Activated CD4-positive, CD25-positive, alpha-beta regulatory T cell (primary cell): ENCODE results near the gene SNTG2.

ENCODE experiments used
- DNase-seq, 4 experiments: peaks; one replicate each; lab custom pipeline; 2025; lab: John Stamatoyannopoulos, UW

SNTG2 gene

DNA sequence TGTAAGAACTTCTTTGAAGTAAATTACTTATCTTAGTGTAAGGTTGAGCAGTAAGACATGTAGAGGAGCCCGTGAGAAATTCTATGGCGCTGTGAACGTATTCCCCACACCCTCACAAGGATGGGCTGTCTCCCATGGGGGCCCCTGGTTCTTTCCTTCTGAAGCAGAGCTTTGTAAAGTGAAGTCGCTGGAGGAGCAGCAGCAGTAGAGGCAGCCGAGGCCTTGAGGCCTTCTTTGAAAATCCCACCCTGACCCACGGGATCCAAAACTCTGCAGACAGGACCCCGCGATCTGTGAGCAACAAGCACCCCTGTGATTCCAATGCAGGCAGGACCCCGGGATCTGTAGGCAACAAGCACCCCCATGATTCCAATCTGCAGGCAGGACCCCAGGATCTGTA lies 23.8 kb upstream of the SNTG2 start:
- no peak for DNase-seq

GRCh38 chr2:929011-929735 lies 21.5 kb upstream of the SNTG2 start:
- DNase-seq: no peak

DNA sequence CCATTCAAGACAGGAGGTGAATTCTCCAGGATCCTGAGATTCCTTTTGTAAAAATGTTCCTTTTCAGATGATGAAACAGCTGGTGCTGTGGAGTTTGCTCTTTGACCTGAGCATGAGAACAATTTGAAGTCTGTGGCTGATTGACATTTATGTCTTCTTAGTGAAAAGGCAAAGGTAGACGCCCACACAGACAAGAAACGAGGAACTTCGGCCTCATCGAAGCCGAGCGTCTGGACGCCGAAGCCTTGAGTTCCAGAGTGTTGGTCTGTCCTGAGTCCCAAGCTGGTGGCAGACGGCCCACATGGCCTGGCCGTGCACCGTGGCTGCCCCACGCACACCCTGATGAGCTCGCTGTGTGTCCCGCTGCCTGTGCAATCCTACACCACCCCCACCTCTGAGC lies 20.7 kb upstream of the SNTG2 start:
- no peak for DNase-seq

- DNase-seq: no peak
Measured at GRCh38 chr2:930935-931334, 19.7 kb upstream of the SNTG2 start.

- no peak for DNase-seq
Measured at GRCh38 chr2:932320-933115, 18.1 kb upstream of the SNTG2 start.

DNA sequence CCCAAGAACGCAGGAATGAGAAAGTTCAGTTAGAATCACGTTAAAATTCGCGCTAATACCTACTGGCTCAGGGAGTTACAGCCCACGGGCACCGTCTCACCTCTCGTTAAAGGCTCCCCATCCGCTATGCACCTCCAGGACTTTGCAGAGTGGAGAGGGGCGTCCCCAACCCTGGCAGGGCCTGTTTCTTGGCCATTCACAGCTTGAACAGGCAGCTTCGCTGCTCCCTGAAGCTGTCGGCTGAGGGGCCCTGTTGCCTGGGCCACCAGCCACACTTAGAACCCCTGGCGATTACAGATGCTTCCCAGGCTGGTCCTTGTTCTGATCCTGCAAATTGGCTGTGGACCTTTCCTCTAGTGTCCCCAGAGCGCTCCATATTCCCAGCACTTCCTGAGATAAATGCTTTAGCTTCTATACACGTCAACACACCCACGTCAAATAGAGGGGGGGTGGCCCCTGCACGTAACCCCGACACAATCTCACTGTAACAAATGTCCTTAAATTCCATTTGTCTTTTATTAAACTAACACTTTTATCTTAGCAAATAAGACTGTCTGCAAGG lies 16.8 kb upstream of the SNTG2 start:
- DNase-seq: no peak

DNA sequence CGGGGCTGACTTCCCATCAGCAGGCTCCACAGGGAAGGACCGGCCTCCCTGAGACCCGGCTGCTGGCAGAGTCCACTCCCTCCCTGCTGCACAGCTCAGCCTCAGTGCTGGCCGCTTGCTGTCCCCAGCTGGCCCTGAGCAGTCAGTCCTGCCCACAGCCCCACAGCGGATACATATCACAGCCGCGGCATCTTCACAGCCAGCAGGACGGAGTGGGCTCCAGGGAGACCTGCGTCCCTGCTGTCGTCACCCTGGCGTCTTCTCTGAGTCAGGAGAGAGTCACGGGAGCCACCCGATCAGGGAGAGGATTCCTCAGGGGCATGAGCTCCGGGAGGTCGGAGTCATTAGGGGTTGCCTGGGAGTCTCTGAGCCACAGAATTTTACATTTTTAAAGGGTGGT lies 13.1 kb upstream of the SNTG2 start:
- no peak for DNase-seq

DNA sequence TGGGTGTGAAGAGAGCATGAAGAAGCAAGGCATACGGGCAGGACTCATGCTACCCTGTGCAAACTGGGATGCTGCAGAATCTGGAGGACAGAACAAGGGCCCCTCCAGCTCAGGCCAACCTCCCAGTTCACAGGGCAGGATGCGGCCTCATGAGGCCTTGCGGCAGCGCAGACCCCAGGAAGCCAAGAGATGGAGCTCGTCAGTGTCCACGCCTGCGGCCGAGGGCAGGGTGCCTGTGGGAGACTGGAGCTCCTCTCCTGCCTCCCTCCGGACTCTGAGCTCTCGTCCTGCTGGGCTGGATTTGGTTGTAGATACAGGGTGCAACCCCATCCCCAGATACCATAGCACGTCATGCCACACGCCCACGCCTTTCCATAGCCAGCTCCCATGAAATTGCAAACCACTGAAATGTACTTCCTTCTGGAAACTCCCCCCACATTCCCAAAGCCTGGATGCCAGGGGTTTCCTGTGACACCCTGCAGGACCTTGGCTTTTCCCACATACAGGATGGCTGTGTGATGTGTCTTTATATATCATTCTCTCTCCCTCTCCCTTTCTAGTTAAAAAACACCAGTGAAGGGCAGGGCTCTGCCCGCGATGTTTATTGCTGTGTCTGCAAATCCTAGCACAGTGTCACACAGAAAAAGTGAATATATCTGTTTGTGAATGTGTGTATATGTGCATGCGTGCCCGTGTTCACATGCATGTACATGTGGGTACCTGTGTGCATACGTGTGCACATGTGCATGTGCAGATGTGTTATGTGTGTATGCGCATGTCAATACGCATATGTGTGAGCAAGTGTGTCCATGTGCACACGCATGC lies 12.3 kb upstream of the SNTG2 start:
- DNase-seq: no peak

GRCh38 chr2:939936-940601 lies 10.6 kb upstream of the SNTG2 start:
- DNase-seq: no peak

DNA sequence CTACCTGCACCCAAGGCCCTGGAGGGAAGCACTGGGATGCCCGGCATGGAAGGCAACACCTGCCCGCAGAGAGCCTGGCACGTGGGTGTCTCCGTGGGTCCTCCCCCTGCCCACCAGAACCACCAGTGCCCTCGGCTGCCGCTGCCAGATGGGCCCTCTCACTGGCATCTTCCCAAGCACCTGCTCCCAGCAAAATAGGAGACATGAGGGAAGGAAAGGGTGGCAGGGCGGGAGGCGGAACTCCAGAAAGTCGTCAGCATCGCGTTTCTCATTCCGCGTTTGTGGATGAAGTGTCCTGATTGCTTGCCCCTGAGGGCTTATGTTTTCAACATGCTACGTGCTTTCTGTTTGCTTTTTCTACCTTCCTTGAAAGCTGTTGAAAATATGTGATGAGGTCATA lies 8.8 kb upstream of the SNTG2 start:
- no peak for DNase-seq

- DNase-seq: no peak
Measured at GRCh38 chr2:942775-943460, 7.7 kb upstream of the SNTG2 start.

- DNase-seq: no peak
Measured at GRCh38 chr2:943461-943797, 7.2 kb upstream of the SNTG2 start.

GRCh38 chr2:943821-944220 lies 6.8 kb upstream of the SNTG2 start:
- DNase-seq: no peak

DNA sequence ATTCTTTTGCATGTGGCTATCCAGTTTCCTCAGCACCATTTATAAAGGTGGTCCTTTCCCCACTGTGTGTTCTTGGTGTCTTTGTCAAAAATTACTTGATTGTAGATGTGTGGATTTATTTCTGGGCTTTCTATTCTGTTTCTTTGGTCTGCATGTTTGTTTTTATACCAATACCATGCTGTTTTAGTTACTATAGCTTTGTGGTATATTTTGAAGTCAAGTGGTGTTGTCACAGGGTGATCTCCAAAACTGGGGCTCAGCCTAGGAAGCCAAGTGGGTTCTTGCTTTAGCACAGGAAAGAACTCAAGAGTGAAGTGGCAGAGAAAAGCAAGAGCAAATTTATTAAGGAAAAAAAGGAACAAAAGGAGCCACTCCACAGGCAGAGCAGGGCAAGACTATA lies 6.0 kb upstream of the SNTG2 start:
- DNase-seq: no peak

- DNase-seq: no peak
Measured at GRCh38 chr2:945104-945503, 5.5 kb upstream of the SNTG2 start.

DNA sequence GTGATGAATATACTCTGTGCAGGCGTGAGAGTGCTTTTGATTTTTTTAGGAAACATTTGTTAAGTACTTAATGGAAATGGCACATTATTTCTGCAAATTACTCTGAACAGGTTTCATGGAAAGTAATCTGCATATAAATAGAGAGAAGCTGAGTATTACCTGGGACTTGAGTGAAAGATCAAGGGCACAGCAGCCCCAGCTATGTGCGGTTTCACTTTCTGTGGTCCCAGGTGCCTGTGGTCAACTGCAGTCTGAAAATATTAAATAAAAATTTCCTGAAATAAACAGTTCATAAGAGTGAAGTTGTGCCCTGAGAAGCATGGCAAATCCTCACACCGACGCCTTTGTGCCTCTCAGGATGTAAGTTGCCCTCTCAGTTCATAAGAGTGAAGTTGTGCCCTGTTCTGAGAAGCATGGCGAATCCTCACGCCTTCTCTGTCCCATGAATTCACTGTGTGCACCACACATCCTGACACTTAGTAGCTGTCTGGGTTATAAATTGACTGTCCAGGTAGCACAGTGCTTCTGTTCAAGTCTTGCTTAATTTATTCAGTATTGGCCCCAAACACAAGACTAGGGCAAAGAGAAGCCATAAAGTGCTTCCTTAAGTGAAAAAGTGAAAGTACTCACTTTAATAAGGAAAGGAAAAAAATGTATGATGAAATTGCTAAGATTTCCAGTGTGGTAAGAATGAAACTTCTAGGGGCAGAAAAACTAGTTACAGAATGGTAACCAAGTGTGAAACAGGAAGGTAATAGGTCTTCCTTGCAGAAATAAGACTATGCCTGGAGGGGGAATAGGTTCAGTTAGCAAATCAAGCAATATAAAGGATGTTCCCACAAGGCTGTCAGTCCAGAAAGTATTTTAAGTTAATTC lies 4.3 kb upstream of the SNTG2 start:
- DNase-seq: no peak

- no peak for DNase-seq
Measured at GRCh38 chr2:949384-950079, 1.1 kb upstream of the SNTG2 start.

GRCh38 chr2:951224-952006 lies 766 bp downstream of the SNTG2 start:
- DNase-seq: no peak

DNA sequence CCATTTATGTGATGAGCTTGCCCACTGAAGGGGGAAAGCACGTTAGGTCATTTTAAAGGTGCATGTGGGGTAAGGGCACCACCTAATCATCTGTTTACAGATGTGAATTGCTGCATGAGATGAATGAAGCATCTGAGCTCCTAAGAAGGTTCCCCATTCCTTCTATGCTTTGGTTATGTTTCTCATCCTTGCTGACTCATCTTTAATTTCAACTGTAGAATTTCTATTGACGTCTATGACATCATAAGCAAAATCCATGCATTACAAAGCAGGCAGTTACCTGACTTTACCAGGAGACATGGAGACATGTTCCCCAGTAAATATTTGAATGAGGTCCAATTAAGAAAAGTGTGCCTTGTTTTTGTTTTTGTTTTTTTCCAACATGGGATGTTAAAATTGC lies 2.8 kb downstream of the SNTG2 start:
- no peak for DNase-seq
